Left renal pelvis (tissue), 4 donors: ENCODE results near the gene TIGD4. TPM values are rescaled to one million over a fixed set of nuclear protein-coding genes. Genes with fewer than 3 reads are reported as not detected.
A peak's percentile ranks its signal among the peaks of the same experiment; 100 is the strongest.
"Not testable (repeated sequence)": the region's sequence is repeated elsewhere in the genome, so short reads cannot be mapped to it uniquely, and the experiment has no call there.

Source experiments
- DNase-seq, 4 donors: peaks; one replicate each; pipeline ENCODE4 v3.0.0-alpha.2; 2013; ENCODE audit warnings: low read depth in 4 of 4, low spot score in 3 of 4
- polyA plus RNA-seq, 4 donors: library from polyadenylated mRNA; unstranded; fragments of 120-200 nt; gene quantifications; one replicate each; pipeline ENCODE4 v1.2.1, GENCODE V29; 2013; ENCODE audit not compliant: insufficient read length in 4 of 4

Gene TIGD4
- polyA plus RNA-seq, 4 donors = 0.93 to 2.4 (median 2.0) TPM

DNA sequence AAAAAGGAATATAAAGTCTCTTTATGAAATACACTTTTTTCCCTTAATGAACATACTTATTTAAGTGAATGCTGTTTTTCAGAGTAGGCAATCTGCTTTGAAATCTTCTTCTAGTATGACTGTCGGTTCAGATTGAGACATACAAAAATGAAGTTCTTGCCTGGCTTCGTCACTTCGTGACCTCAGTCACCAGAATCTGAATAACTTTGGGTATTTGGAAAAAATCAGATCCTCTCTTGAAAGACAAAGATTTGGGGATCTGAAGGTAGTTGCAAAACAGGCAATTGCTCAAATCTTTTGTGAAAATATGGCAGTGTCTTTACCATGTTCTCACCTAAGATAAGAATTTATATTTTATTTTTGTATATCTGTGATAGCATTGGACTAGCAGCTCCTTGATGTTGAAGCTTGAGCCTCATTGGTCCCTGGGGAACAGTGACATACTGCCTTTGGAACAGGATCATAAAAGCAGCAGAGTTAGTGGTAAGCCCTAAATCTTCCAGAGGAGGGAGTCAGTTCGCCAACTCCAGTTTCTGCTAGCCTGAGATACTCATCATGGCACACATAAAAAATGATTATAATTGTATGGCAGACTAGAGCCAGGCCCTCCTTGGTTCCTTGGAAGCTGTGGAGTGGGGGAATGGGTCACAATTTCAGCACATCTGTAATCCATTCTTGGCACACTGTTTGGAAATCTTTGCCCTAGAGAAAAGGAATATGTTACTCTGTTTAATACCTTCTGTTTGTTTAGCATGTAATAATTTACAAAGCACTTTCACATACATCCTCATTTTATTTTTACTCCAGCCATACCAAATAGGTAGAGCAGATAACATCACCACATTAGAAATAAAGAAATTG is 5.2 kb upstream of the TIGD4 start:
- no peak for DNase-seq

DNA sequence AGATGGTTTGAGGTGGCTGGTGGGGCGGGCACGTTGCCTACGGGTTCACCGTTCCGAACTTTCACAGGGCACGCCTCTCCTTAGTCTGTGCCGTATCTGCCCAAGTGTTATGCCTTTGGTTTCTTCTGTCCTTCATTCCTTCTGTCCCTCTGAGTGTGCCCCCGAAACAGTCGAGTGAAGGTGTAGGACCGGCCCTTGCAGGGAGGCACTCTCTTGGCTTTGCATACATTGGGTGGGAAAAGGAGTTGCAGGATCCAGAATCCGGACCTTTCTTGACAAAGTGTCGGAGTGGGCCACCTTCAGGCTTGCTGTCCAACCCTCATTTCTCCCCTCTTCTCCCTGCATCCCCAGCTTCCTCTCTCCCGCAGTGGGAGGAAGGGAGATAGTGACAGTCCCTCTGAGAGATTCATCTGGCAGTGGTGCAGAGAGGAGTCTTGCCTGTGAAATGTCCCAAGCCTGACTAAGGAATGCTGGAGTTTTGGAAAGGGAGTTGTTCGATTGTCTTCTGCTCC is 793 bp upstream of the TIGD4 start:
- peak in 3 of 4 donors; percentile 12 to 14 (median 12) for DNase-seq

DNA sequence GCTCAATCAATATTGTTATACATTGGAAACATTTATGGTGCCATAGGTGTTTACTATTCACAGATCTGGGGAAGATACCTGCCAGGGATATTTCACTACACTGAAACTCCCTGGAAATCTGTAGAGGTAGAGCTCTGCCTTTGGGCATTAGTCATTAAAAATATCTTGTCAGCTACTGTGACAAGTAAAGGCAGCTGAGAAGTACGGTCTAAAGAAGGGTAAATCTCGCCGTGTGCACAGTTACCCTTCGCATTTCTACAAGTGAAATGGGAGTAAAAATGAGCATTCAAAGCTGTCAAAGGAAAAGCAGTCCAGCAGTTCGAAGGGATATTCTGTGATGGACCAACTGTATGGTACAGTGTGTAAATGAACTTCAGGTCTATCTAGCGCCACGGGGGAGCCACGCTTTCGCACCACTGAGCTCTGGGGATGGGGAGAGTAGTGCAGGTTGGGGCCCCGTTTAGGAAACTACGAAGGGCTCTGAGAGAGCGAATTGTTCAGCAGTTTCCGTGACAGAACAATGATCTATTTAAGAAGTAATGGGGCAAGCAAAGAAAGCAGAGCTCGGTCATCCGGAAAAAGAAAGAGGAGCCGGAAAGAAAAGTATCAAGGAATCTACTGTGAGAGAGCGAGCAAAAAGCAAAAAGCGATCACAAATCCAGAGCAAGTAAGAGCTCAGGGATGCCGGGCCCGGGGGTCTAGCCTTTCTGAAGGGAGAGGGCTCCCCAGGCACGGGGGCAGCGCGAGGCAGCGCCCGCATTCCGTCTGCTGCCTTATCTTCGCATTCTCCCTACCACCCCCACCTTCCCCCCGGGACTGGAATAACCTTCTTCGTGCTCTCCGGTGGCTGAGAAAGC is 646 bp downstream of the TIGD4 start:
- DNase-seq = peak; percentile 20 to 36 (median 22)

DNA sequence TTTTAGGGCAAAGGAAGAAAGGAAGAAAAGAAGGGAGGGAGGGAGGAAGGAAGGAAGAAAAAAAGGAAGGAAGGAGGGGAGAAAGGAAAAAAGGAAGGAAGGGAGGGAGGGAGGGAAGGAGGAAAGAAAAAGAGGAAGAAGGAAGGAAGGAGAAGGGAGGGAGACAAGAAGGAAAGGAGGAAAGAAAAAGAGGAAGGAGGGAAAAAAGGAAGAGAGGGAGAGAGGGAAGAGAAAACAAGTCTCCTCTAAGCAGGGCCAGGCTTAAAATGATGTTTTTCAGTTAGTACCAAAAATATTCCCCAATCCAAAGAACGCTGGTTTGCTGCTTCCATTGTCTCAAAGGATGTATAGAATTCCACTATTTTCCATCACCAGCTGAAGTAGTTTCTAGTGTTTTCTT is 2.0 kb downstream of the TIGD4 start:
- DNase-seq = no peak

DNA sequence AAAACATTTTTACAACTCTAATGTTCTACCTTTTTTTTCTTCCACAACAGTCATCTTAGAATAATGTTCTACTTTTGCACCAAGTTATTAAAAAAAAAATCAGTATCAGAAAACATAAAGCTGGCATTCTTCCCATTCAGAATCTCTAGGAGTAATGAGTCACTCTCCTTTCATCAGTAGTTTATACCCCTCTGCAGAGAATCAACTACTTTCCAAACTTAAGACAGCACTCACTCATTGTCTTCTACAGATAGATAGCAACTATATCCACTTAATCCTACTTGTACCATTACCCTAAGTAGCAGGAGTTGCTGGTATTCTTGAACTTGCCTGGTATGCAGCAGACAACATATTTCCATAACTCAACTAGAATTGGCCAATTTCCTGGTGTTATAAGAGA is 3.2 kb downstream of the TIGD4 start:
- DNase-seq = no peak

DNA sequence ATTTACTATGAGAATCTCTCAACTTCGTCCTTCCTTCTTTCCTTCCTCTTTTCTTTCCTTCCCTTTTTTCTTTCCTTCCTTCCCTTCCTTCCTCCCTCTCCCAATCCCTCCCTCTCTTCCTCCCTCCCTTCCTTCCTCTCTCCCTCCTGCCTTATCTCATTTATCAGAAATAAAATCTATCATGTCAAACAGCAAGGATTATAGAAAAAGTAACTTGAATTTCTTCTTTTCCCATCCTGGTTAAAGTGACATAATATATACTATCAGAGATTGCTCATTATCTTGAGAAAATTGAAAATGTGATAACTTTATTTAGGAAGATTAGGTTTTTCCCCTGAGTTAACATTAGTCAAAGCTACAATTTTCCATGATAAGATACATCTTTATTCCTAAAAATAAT is 5.6 kb downstream of the TIGD4 start:
- no peak for DNase-seq

DNA sequence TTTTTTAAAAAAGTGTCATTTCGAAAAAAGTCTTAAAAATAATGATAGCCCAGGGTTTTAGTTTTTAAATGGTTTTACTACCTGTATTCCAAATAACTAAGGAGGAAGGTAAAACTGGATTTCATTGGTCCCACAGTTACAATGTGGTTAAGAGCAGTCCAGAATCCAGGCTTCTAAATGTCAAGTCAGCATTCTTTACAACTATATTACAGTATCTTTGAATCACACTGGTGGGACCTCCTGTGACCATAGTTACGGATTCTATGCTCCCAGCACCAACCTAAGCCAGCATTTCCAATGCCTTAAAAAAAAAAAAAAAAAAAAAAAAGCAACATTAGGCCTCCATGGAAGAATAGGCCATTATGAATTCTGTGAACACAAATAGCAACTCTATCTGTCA is 6.2 kb downstream of the TIGD4 start:
- no peak for DNase-seq

DNA sequence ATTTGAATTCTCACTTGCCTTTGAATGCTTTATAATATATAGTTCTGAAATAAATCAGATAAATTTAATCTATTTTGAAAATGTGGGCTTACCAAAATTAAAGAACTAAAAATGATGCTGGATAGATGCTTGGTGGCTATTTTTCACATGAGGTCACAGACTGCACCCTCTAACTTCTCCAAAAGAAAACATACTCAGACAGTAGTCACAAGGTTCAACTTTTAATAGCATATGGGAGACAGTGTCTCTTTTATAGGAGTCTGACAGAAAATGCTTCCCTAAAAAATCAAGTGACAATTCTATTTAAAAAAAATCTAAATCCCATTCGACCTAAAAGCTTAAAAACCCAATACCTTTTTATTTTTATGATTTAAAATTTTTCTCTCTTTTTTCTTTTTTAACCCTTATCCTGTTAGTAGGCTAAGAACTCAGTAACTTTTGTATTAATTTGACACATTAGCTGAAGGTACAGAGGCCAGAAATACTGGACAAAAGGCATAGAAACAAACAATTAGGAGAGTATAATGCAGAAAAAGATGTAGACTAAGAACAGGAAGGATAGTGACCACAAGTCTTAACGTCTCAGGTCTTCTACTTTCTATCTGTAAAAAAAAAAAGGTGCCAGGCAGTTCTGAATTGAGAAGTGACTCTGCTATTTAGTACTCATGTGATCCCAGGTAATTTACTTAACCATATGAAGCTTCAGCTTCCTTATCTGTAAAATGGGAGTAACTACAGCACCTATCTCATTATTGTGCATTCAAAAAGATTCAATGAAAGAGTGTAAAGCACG is 7.6 kb downstream of the TIGD4 start:
- no peak for DNase-seq

DNA sequence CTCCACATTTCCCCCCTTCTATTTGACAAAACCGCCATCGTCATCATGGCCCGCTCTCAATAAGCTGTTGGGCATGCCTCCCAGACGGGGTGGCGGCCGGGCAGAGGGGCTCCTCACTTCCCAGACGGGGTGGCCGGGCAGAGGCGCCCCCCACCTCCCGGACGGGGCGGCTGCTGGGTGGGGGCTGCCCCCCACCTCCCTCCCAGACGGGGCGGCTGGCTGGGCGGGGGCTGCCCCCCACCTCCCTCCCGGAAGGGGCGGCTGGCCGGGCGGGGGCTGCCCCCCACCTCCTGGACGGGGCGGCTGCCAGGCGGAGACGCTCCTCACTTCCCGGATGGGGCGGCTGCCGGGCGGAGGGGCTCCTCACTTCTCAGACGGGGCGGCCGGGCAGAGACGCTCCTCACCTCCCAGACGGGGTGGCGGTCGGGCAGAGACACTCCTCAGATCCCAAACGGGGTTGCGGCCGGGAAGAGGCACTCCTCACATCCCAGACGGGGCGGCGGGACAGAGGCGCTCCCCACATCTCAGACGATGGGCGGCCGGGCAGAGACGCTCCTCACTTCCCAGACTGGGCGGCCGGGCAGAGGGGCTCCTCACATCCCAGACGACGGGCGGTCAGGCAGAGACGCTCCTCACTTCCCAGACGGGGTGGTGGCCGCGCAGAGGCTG is 14.3 kb downstream of the TIGD4 start:
- DNase-seq = not testable (repeated sequence)

DNA sequence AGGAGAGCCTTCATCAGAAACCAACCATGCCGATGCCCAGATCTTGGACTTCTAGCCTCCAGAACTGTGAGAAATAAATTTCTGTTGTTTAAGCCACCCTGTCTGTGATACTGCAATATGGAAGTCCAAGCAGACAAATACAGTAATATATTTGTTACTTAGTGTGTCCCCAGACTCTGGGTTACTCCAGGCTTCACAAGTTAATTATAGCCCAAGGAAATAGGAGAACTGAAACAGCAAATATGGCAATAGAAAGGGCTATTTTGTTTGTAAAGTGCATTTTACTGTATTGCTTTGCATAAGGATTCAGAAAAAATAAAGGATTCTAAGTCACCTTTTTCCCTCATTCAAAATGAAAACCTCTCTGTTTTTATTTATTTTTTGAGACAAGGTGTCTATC is 15.7 kb downstream of the TIGD4 start:
- no peak for DNase-seq

DNA sequence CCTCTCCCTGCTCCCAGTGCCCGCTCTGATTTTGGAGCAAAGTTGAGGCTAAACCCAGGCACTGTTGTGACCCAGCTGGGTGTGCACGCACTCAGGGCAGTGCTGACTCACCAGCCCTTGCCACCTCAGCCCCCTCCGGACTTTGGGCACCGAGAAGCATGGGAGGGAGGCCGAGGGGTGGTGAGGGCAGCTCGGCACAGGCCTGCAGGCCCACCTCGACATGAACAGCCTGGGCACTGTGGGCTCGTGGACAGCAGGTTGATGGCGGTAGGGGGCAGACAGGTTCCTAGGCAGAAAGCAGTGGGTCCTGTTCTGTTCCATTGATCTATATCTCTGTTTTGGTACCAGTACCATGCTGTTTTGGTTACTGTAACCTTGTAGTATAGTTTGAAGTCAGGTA is 30.9 kb downstream of the TIGD4 start:
- DNase-seq = no peak

DNA sequence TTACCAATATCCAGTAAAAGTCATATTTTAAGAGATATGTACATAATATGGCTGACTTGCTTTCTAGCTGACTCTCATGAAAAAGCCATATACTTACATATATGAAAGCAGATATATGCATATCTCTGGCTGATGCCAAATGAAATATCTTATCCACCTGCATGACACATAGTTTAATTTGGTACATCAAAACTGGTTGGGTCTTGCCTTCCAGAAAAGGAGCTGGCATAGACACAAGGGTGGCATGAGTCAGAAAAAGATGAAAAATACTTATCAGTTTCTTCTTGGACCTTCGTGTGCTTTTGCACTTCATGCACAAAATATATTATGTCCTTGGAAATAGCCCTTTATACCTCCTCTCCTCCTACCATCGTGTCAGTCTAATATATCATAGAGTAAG is 32.1 kb downstream of the TIGD4 start:
- DNase-seq = no peak

DNA sequence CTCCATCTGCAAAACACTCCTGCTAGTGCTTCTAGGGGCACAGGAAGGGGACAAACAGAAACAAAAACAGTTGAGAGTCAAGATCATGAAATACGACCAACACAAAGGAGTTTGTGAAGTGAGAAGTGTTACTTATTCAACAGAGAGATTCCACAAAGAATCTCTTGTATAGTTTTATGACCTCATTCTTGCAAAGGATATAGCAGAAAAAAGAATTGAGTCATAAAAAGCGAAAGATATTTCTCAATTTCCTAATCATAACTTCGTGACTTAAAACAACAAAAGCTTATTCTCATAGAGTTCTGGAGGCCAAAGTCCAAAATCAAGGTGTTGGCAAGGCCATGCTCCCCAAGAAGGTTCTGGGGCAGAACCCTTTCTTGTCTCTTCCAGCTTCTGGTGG is 40.7 kb downstream of the TIGD4 start:
- DNase-seq = no peak

DNA sequence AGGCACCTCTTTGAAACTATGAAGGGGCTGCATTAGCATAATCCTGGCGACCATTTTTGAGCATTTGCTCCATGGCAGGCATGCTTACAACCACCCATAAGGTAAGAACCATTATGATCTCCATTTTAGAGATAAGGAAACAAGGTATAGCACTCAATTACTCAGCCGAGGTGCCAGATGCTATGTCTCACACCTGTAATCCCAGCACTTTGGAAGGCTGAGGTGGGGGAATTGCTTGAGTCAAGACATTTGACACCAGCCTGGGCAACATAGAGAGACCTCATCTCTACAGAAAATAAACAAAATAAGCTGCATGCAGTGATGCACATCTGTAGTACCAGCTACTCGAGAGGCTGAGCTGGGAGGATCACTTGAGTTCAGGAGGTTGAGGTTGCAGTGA is 43.6 kb downstream of the TIGD4 start:
- DNase-seq = no peak

DNA sequence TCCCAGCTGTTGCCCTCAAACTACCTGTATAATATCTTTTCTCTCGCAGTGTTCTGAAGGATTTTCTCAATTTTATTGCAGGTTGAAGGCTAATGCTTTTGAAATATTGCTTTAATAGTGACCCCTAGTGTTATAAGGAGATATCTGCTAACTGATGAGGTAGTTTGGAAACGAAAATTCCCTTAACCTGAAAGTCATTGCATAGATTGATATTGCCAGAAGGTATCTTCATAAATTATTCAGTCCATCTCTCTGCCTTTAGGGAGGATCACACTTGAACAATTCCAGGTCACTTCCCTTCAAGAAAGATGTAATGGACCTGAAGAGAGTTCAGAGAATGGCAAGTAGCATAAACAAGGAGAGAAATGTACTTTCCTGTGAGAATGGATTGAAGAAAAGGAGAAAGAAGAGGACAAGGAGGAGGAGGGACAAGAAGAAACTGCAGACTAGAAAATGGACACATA is 44.1 kb downstream of the TIGD4 start:
- peak in 2 of 4 donors; percentile 1 to 17 for DNase-seq

DNA sequence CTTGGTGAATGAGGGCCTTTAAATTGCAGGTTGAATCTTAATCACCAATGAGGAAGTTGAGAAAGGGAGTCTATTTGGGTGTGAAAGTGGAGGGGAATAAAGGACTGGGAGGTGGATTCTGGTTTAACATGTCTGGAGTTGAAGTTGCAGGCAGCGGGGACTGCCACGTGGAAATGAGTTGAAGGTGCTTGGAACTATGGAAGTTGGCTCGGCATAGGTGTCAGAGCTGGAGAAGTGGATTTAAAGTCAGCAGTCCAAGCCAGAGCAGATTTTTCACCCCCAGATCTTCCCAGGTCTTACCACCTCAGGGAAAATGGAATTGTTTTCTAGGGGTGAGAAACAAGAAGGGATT is 44.9 kb downstream of the TIGD4 start:
- DNase-seq = no peak

DNA sequence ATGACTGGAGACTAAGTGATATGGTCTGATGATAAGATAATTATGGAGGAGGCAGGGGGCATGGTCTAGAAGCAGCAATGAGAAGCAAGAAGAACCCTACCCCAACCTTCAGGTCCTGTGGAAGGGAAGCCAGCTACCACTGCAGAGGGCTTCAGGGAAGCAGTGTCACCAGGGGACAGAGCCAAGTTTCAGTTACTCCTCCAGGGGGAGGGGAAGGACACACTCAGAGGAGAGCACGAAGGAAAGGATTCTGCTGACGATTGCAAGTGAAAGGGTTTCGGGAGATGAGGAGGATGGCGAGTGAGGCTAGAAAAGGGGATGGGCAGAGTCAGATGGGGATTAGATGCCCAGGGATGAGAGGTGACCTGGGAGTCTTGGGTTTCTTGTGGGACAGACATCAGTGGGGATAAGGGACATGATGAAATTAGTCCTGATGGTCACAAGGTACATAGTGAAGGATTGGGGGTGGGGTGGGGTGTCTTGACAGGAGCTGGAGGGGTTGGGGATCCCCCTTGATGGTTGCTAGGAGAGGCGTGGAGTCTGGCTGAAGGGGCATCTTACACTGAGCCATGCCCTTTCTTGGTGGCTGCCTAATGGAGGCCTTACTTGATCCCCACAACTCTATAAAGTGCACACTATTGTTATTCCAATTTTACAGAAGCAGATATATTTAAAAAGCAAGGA is 45.4 kb downstream of the TIGD4 start:
- no peak for DNase-seq

DNA sequence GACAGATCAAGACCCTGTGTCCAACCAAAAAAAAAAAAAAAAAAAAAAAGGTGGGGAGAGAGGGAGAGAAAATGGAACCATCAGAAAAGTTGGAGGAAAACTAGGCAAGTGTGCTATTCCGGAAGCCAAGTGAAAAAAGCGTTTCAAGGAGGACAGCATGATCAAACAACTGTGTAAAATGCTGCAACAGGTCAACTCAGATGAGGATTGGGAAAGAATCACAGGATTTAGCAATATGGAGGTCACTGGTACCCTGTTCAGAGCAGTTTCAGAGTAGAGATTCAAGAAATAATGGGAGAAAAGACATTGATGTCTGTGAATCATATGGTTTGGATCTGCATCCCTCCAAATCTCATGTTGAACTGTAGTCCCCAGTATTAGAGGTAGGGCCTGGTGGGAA is 47.5 kb downstream of the TIGD4 start:
- no peak for DNase-seq

DNA sequence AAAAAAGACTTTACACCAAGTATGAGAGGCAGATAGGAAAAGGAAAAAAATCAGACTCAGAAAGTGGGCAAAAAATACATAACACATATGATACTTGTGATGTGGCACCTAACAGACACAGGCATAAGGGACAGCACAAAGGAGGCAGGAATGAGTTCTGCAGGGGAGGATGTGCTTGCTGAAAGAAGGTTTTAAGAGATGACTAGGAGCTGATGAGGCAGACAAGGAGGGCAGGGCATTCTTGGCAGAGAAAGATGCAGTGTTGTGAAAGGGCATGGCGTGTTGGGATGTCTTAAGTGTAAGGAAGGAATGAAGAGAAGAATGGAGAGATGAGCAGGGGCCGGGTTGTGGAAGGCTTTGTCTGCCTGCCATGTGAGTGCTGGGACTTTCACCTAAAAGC is 50.1 kb downstream of the TIGD4 start:
- no peak for DNase-seq

DNA sequence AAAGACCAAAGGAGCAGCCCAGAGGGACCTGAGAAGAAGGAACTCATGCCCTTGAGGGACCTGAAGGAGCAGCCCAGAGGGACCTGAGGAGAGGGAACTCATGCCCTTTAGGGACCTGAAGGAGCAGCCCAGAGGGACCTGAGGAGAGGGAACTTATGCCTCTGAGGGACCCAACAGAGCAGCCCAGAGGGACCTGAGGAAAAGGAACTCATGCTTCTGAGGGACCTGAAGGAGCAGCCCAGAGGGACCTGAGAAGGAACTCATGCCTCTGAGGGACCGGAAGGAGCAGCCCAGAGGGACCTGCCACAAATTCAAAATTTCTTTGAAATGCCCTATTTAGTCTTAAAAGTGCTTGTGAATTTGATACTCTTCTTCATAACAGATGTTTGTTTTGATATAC is 51.2 kb downstream of the TIGD4 start:
- no peak for DNase-seq
